Smooth muscle cell (in vitro differentiated cells): ENCODE measurements around the gene ADARB2. TPM values are rescaled to one million over a fixed set of nuclear protein-coding genes. Genes with fewer than 3 reads are reported as not detected.

Source experiments
- DNase-seq: peaks from one replicate; lab custom pipeline; 2025; ENCODE audit not compliant: unreplicated experiment; lab: John Stamatoyannopoulos, UW
- H2AFZ ChIP-seq: fragments of 200-600 bp; sonication (generic); 2 replicates; pipeline ENCODE4 v1.6.0; 2016; ENCODE audit warnings: antibody characterized with exemption, low read depth, mild to moderate bottlenecking
- H3F3A ChIP-seq: fragments of 200-600 bp; sonication (generic); 2 replicates; pipeline ENCODE4 v1.6.0; 2017; ENCODE audit warnings: antibody characterized with exemption, low read depth
- H3K27ac ChIP-seq: fragments of 200-600 bp; sonication (generic); 2 replicates; pipeline ENCODE4 v1.5.1; 2016; ENCODE audit warnings: low read depth, mild to moderate bottlenecking
- H3K27me3 ChIP-seq: fragments of 200-600 bp; sonication (generic); 2 replicates; pipeline ENCODE4 v1.6.1; 2016; ENCODE audit warnings: low read depth, mild to moderate bottlenecking
- H3K36me3 ChIP-seq: fragments of 200-600 bp; sonication (generic); 2 replicates; pipeline ENCODE4 v1.5.1; 2016; ENCODE audit warnings: low read depth
- H3K4me1 ChIP-seq: fragments of 200-600 bp; sonication (generic); 2 replicates; pipeline ENCODE4 v1.5.1; 2016; ENCODE audit warnings: low read depth
- H3K4me2 ChIP-seq: fragments of 200-600 bp; sonication (generic); 2 replicates; pipeline ENCODE4 v1.6.0; 2016; ENCODE audit warnings: mild to moderate bottlenecking
- H3K4me3 ChIP-seq: fragments of 200-600 bp; sonication (generic); 2 replicates; pipeline ENCODE4 v1.5.1; 2016; ENCODE audit warnings: mild to moderate bottlenecking
- H3K79me2 ChIP-seq: fragments of 200-600 bp; sonication (generic); 2 replicates; pipeline ENCODE4 v1.6.0; 2016; ENCODE audit warnings: low read depth, mild to moderate bottlenecking
- H3K9ac ChIP-seq: fragments of 200-600 bp; sonication (generic); 2 replicates; pipeline ENCODE4 v1.6.0; 2016; ENCODE audit warnings: low read depth
- H3K9me3 ChIP-seq: fragments of 200-600 bp; sonication (generic); replicated peaks from 2 replicates; pipeline ENCODE4 v1.5.1; 2016; ENCODE audit warnings: low read depth
- H4K20me1 ChIP-seq: fragments of 200-600 bp; sonication (generic); 2 replicates; pipeline ENCODE4 v1.6.0; 2016; ENCODE audit warnings: low read depth
- CTCF ChIP-seq: fragments of 200-600 bp; sonication (generic); IDR thresholded peaks from 2 replicates; pipeline ENCODE4 v1.5.1; 2017; ENCODE audit warnings: borderline replicate concordance, mild to moderate bottlenecking, antibody characterized with exemption; ENCODE audit not compliant: insufficient read depth, poor library complexity, severe bottlenecking
- WGBS: methylation state at CpG from one replicate; pipeline ENCODE4 v1.1.7; 2016; ENCODE audit warnings: low lambda C conversion rate; 5-methylcytosine and 5-hydroxymethylcytosine counted together
- polyA plus RNA-seq: library from polyadenylated mRNA; unstranded; fragments of >200 nt; fragmentation: Nextera tagmentation; extraction: Ambion mirVana; gene quantifications from 2 replicates; pipeline ENCODE4 v1.2.1, GENCODE V29; 2016
- total RNA-seq: library from RNA; depleted of rRNA; stranded (reverse); fragments of >200 nt; gene quantifications from 2 replicates; pipeline ENCODE4 v1.2.3, GENCODE V29; 2014

The ADARB2 gene
- total and polyA plus RNA-seq, 2 experiments from 2014 or later = 0.13 to 0.39 TPM

- H3K27me3 ChIP-seq = no peaks in the 10 kb centered on the region
- DNase-seq = no peak
- 66% methylated on average over 7 of the region's 7 CpGs for WGBS
- no peaks in the 10 kb centered on the region for H3K79me2 ChIP-seq
- H4K20me1 ChIP-seq = no peaks in the 10 kb centered on the region
- no peak overlapping the region for H2AFZ ChIP-seq
- no peaks in the 10 kb centered on the region for H3F3A ChIP-seq
- H3K27ac ChIP-seq = no peak overlapping the region
- H3K4me3 ChIP-seq = no peak overlapping the region
- H3K9me3 ChIP-seq = no peaks in the 10 kb centered on the region
- no peak overlapping the region for H3K4me2 ChIP-seq
- H3K4me1 ChIP-seq = peaks cover 6% of the 10 kb centered on the region
- H3K9ac ChIP-seq = no peak overlapping the region
- no peak for TF ChIP-seq CTCF
- no peaks in the 10 kb centered on the region for H3K36me3 ChIP-seq
Measured at GRCh38 chr10:1657479-1657878, 79.8 kb downstream of the ADARB2 start.

DNA sequence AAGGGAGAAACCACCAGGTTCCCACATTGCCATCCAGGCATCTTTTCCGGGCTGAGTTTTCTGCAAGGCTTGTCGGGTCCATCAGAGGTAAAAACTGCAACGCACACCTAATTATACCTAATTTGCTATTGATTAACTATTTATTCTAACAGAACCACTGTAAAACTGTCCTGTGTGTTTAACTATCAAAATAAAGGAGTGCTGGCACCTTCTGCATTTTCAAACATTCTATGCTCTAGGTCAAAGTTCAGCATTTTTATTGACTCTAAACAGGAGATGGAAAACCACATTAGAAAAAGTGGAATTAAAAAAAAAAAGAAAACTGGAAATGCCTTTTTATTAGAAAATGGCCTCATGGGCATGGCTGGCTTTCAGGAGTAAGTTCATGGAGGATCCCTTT lies 82.0 kb downstream of the ADARB2 start:
- no peak overlapping the region for H3K4me2 ChIP-seq
- H4K20me1 ChIP-seq = no peaks in the 10 kb centered on the region
- TF ChIP-seq CTCF = no peak
- 97% methylated on average over 3 of the region's 3 CpGs for WGBS
- no peaks in the 10 kb centered on the region for H3K27me3 ChIP-seq
- H3K79me2 ChIP-seq = no peaks in the 10 kb centered on the region
- H3F3A ChIP-seq = no peaks in the 10 kb centered on the region
- no peak for DNase-seq
- no peak overlapping the region for H3K4me3 ChIP-seq
- H3K9me3 ChIP-seq = no peaks in the 10 kb centered on the region
- no peak overlapping the region for H3K27ac ChIP-seq
- peaks cover 6% of the 10 kb centered on the region for H3K4me1 ChIP-seq
- H2AFZ ChIP-seq = no peak overlapping the region
- H3K9ac ChIP-seq = no peak overlapping the region
- H3K36me3 ChIP-seq = no peaks in the 10 kb centered on the region

- Histone ChIP-seq H2AFZ (no peak overlapping the region), H3K4me2 (no peak overlapping the region), H4K20me1 (no peaks in the 10 kb centered on the region), H3K27ac (no peak overlapping the region), H3K4me1 (peaks cover 6% of the 10 kb centered on the region), H3K9me3 (no peaks in the 10 kb centered on the region), H3K9ac (no peak overlapping the region), H3K36me3 (no peaks in the 10 kb centered on the region), H3K27me3 (no peaks in the 10 kb centered on the region), H3K79me2 (no peaks in the 10 kb centered on the region), H3K4me3 (no peak overlapping the region), H3F3A (no peaks in the 10 kb centered on the region)
- DNase-seq = no peak
- TF ChIP-seq CTCF = no peak
- WGBS = 86% methylated on average over 9 of the region's 9 CpGs
Measured at GRCh38 chr10:1654811-1655356, 82.4 kb downstream of the ADARB2 start.

DNA sequence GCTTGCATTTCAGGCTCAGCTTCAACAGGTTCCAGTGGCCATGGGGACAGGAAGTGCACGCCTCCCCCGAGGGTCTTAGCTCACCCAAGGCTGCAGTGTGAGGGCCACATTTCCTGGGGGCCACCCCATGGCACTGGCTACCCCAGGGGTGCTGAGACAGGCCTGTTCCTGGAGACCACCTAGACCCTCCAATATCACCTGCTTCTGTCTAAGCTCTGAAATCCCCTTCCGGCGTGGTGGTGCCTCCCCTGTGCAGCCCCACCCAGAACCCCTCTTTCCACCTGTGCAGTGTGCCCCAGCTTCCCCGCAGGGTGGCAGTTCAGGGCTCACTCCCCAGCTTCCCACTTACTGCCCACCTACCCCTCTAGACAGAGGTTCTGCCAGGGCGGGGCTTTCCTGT lies 83.1 kb downstream of the ADARB2 start:
- no peak overlapping the region for H2AFZ ChIP-seq
- no peaks in the 10 kb centered on the region for H3K36me3 ChIP-seq
- no peak overlapping the region for H3K4me3 ChIP-seq
- H3K27ac ChIP-seq = no peak overlapping the region
- no peaks in the 10 kb centered on the region for H4K20me1 ChIP-seq
- no peak overlapping the region for H3K4me2 ChIP-seq
- H3K27me3 ChIP-seq = no peaks in the 10 kb centered on the region
- peaks cover 6% of the 10 kb centered on the region for H3K4me1 ChIP-seq
- no peak for DNase-seq
- H3F3A ChIP-seq = no peaks in the 10 kb centered on the region
- no peak for TF ChIP-seq CTCF
- no peaks in the 10 kb centered on the region for H3K9me3 ChIP-seq
- H3K79me2 ChIP-seq = no peaks in the 10 kb centered on the region
- 73% methylated on average over 6 of the region's 6 CpGs for WGBS
- no peak overlapping the region for H3K9ac ChIP-seq
